SKM-1 treated with dmso at 0.1 percent for 144 hours (cell line): ENCODE measurements around the gene AUNIP.

Experiments
- DNase-seq: peaks from one replicate; lab custom pipeline; 2025; ENCODE audit not compliant: unreplicated experiment; lab: John Stamatoyannopoulos, UW

Gene AUNIP

GRCh38 chr1:25889470-25889869, 30.2 kb upstream of the AUNIP start:
- no peak for DNase-seq

- DNase-seq, result no peak
Observed at GRCh38 chr1:25888426-25888987, 29.2 kb upstream of the AUNIP start.

- no peak for DNase-seq
Observed at GRCh38 chr1:25885602-25886001, 26.3 kb upstream of the AUNIP start.

- DNase-seq, result no peak
Observed at GRCh38 chr1:25881266-25881665, 22.0 kb upstream of the AUNIP start.

GRCh38 chr1:25880518-25880917, 21.3 kb upstream of the AUNIP start:
- no peak for DNase-seq

GRCh38 chr1:25879675-25880074, 20.4 kb upstream of the AUNIP start:
- DNase-seq, result no peak

GRCh38 chr1:25878690-25879089, 19.4 kb upstream of the AUNIP start:
- DNase-seq, result no peak

GRCh38 chr1:25877155-25877554, 17.9 kb upstream of the AUNIP start:
- DNase-seq, result no peak

GRCh38 chr1:25876693-25877077, 17.4 kb upstream of the AUNIP start:
- no peak for DNase-seq

- DNase-seq, result no peak
Observed at GRCh38 chr1:25875856-25876692, 16.8 kb upstream of the AUNIP start.

GRCh38 chr1:25875154-25875855, 16.0 kb upstream of the AUNIP start, which contains the start of gene PAQR7:
PAQR7 (minus strand) TSS chr1:25875708; CDS start chr1:25863839, 11,869 bp downstream.
- no peak for DNase-seq

- no peak for DNase-seq
Observed at GRCh38 chr1:25874635-25875153, 15.4 kb upstream of the AUNIP start.

GRCh38 chr1:25874209-25874608, 15.0 kb upstream of the AUNIP start:
- DNase-seq, result no peak

- no peak for DNase-seq
Observed at GRCh38 chr1:25873120-25873519, 13.9 kb upstream of the AUNIP start.

- no peak for DNase-seq
Observed at GRCh38 chr1:25872713-25873112, 13.5 kb upstream of the AUNIP start.

- no peak for DNase-seq
Observed at GRCh38 chr1:25871704-25872494, 12.6 kb upstream of the AUNIP start.

GRCh38 chr1:25871086-25871703, 11.9 kb upstream of the AUNIP start:
- no peak for DNase-seq

GRCh38 chr1:25870614-25871013, 11.4 kb upstream of the AUNIP start:
- no peak for DNase-seq

- DNase-seq, result no peak
Observed at GRCh38 chr1:25869909-25870606, 10.8 kb upstream of the AUNIP start.
